Activated naive CD4-positive, alpha-beta T cell treated with anti-CD3 and anti-CD28 coated beads for 36 hours (primary cell): ENCODE results near the gene RNF213. TPM values are rescaled to one million over a fixed set of nuclear protein-coding genes. Genes with fewer than 3 reads are reported as not detected.
A peak's percentile ranks its signal among the peaks of the same experiment; 100 is the strongest.
"Not testable (repeated sequence)": the region's sequence is repeated elsewhere in the genome, so short reads cannot be mapped to it uniquely, and the experiment has no call there.

Experiments
- CTCF ChIA-PET: fragments of 350-600 bp; sonication (Branson Sonifier 250); formaldehyde crosslinking; loops from one replicate; lab custom pipeline; 2021; ENCODE audit warnings: antibody characterized with exemption; lab: Charles Lee
- DNase-seq: peaks from one replicate; pipeline ENCODE4 v3.0.0-alpha.2; 2020
- H3K27ac Mint-ChIP-seq: one replicate; pipeline ENCODE4 v1.8.0; 2021; ENCODE audit warnings: mild to moderate bottlenecking, mixed read lengths
- H3K27me3 Mint-ChIP-seq: one replicate; pipeline ENCODE4 v1.8.0; 2021; ENCODE audit warnings: low read depth, mixed read lengths
- H3K36me3 Mint-ChIP-seq: one replicate; pipeline ENCODE4 v1.8.0; 2021; ENCODE audit warnings: low read depth, mixed read lengths
- H3K4me1 Mint-ChIP-seq: one replicate; pipeline ENCODE4 v1.8.0; 2021; ENCODE audit warnings: low read depth, mixed read lengths
- H3K4me3 Mint-ChIP-seq: one replicate; pipeline ENCODE4 v1.8.0; 2021; ENCODE audit warnings: mild to moderate bottlenecking, moderate library complexity, mixed read lengths
- H3K9me3 Mint-ChIP-seq: one replicate; pipeline ENCODE4 v1.8.0; 2021; ENCODE audit warnings: mixed read lengths
- intact Hi-C: fragments of 100-400 bp; cut with micrococcal nuclease; formaldehyde crosslinking; loops from one replicate; pipeline ENCODE4 v1.15.1; 2023
- total RNA-seq, 2 experiments: library from RNA; stranded (reverse); gene quantifications; one replicate each; pipeline ENCODE4 v1.2.3, GENCODE V29; 2021

The RNF213 gene
- total RNA-seq, 2 experiments from 2014 or later: 234 to 250 TPM

DNA sequence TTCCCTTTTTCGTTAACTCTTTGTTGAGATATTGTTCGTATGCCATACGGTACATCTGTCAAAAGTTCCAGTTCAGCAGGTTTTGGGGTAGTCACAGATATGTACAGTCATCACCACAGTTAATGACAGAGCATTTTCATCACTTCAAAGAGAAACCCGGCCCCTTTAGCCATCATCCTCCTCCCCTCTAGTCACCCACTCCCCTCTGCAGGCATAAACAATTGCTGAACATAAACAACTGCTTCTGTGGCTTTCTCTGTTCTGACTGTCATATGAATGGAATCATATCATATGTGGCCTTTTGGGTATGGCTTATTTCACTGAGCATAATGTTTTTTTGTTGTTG is 59.3 kb downstream of the RNF213 start:
- no peak for DNase-seq
- Mint-ChIP-seq H3K27ac (no peak overlapping the region), H3K27me3 (no peaks in the 10 kb centered on the region), H3K9me3 (peaks cover 2% of the 10 kb centered on the region), H3K4me3 (no peak overlapping the region), H3K36me3 (peaks cover 69% of the 10 kb centered on the region), H3K4me1 (no peaks in the 10 kb centered on the region)
- CTCF ChIA-PET: no interaction called here
- intact Hi-C loops: no loop called here

DNA sequence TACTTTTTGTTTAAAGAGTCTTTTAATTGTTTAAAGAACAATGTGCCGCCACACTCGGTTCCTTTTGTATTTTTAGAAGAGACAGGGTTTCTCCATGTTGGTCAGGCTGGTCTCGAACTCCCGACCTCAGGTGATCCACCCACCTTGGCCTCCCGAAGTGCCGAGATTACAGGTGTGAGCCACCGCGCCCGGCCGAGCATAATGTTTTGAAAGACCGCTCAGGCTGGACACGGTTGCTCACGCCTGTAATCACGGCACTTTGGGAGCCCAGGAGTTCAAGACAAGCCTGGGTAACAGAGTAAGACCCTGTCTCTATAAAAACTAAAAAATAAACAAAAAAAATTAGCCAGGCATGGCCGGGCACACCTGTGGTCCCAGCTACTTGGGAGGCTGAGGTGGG is 59.8 kb downstream of the RNF213 start:
- Mint-ChIP-seq H3K27me3 (no peaks in the 10 kb centered on the region), H3K4me3 (no peak overlapping the region), H3K27ac (no peak overlapping the region), H3K9me3 (peaks cover 2% of the 10 kb centered on the region), H3K4me1 (no peaks in the 10 kb centered on the region), H3K36me3 (peaks cover 72% of the 10 kb centered on the region)
- no peak for DNase-seq
- CTCF ChIA-PET: no interaction called here
- intact Hi-C loops: no loop called here

DNA sequence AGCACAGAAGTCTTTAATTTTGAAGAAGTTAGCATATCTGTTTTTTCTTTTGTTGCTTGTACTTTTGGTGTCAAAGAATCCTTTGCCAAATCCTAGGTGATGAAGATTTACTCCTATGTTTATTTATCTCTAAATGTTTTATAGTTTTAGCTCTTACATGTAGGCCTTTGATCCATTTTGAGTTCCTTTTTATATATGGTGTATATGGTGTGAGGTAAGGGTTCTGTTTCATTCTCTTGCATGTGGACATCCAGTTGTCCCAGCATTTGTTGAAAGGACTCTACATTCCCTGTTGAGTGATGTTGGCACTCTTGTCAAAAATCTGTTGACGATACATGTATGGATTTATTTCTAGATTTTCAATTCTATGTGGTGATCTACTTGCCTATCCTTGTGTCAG is 62.2 kb downstream of the RNF213 start:
- H3K36me3 Mint-ChIP-seq: peaks cover 66% of the 10 kb centered on the region
- no peaks in the 10 kb centered on the region for H3K27me3 Mint-ChIP-seq
- intact Hi-C loops: no loop called here
- CTCF ChIA-PET: no interaction called here
- no peak overlapping the region for H3K4me3 Mint-ChIP-seq
- no peaks in the 10 kb centered on the region for H3K4me1 Mint-ChIP-seq
- DNase-seq: no peak
- peak overlapping the region; percentile 55 for H3K27ac Mint-ChIP-seq
- H3K9me3 Mint-ChIP-seq: peaks cover 2% of the 10 kb centered on the region

DNA sequence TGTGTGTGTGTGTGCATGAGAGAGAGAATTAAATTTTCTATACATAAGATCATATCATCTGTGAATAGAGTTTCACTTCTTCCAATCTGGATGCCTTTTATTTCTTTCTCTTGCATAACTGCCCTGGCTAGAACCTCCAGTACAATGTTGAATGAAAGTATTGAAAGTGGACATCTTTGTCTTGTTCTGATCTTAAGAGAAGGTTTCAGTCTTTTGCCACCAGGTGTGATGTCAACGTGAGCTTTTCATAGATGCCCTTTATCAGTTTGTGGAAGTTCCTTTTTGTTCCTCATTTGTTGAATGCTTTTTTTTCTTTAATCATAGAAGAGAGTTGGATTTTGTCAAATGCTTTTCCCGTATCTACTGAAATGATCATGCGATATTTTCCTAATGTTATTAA is 63.3 kb downstream of the RNF213 start:
- peaks cover 5% of the 10 kb centered on the region for H3K4me1 Mint-ChIP-seq
- peaks cover 2% of the 10 kb centered on the region for H3K9me3 Mint-ChIP-seq
- H3K36me3 Mint-ChIP-seq: peaks cover 71% of the 10 kb centered on the region
- no peak overlapping the region for H3K4me3 Mint-ChIP-seq
- H3K27ac Mint-ChIP-seq: no peak overlapping the region
- no peak for DNase-seq
- intact Hi-C loops: no loop called here
- CTCF ChIA-PET: no interaction called here
- H3K27me3 Mint-ChIP-seq: no peaks in the 10 kb centered on the region

DNA sequence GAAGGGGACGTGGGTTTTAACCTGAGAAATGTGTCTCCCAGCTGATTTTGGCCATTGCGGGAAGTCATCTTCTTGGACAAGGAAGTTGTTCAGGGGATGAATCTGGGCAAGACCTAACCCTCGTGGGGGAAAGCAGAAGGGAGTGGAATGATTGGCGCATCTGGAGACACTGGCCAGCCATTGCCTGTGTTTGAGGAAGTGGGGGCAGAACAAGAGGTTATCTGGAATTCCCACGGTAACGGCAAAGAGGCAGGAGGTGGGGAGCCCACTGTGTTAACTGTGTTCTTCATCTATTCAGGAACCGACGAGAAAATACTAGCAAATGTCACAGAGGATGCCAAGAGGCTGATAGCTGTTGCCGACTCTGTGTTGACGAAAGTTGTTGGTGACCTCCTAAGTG is 66.9 kb downstream of the RNF213 start:
- Mint-ChIP-seq H3K27ac (peak overlapping the region; percentile 62), H3K27me3 (no peaks in the 10 kb centered on the region), H3K4me3 (no peak overlapping the region), H3K4me1 (peaks cover 5% of the 10 kb centered on the region), H3K9me3 (no peaks in the 10 kb centered on the region), H3K36me3 (peaks cover 71% of the 10 kb centered on the region)
- DNase-seq: no peak
- intact Hi-C loops: no loop called here
- CTCF ChIA-PET: no interaction called here

DNA sequence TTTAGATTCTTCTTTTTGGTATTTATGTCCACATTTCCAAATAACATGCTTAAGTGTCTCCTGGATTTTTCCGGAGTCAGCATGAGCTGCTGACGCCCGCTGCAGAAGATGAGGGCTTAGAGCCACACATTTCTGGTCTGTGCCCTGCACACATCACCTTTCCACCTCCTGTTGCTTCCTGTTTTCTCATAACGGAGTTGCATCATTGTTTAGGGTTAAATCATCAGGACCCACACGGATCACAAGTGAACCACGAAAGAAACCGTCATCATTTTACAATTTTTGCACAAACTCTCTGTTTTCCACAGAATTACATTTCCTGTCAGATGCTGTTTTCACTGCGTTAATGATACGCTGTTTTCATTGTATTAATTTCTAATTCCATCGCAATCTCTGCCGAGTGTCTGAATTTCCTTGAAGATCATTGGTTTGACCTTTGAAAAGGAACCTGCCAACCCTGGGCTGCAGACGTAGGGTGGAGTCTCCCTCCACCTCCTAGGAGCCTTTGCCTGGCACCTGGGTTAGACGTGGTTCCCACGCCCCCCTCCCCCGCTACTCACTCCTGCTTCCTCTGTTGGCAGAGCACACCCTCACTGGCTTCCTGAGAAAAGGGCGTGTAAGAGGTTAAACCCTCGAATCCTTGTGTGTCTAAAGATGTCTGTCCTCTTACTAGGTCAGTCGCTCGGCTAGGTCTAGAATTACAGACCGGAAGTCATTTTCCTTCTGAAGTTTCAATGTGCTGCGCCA is 68.2 kb downstream of the RNF213 start:
- peaks cover 5% of the 10 kb centered on the region for H3K4me1 Mint-ChIP-seq
- DNase-seq: no peak

DNA sequence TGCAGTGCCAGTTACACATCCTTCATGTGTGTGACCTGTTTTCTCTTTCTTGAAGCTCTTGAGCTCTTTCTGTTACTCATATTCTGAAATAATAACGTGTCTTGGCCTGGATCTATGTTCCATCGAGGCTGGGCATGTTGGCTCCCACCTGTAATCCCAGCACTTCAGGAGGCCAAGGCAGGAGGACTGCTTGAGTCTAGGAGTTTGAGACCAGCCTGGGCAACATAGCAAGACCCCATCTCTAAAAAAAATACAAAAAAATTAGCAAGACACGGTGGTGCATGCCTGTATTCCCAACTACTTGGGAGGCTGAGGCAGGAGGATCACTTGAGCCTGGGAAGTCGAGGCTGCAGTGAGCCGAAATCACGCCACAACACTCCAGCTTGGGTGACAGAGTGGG is 68.8 kb downstream of the RNF213 start:
- H3K4me3 Mint-ChIP-seq, H3K9me3 Mint-ChIP-seq, intact Hi-C loops, H3K27me3 Mint-ChIP-seq, DNase-seq, H3K4me1 Mint-ChIP-seq, CTCF ChIA-PET: not testable (repeated sequence)
- H3K36me3 Mint-ChIP-seq: peaks cover 69% of the 10 kb centered on the region
- peak overlapping the region; percentile 62 for H3K27ac Mint-ChIP-seq

More for the DNA sequence above, 68.2 kb downstream of the RNF213 start:
- no peaks in the 10 kb centered on the region for H3K9me3 Mint-ChIP-seq
- intact Hi-C loops: no loop called here
- H3K4me3 Mint-ChIP-seq: no peak overlapping the region
- peaks cover 65% of the 10 kb centered on the region for H3K36me3 Mint-ChIP-seq
- CTCF ChIA-PET: no interaction called here
- no peaks in the 10 kb centered on the region for H3K27me3 Mint-ChIP-seq
- peak overlapping the region; percentile 62 for H3K27ac Mint-ChIP-seq

DNA sequence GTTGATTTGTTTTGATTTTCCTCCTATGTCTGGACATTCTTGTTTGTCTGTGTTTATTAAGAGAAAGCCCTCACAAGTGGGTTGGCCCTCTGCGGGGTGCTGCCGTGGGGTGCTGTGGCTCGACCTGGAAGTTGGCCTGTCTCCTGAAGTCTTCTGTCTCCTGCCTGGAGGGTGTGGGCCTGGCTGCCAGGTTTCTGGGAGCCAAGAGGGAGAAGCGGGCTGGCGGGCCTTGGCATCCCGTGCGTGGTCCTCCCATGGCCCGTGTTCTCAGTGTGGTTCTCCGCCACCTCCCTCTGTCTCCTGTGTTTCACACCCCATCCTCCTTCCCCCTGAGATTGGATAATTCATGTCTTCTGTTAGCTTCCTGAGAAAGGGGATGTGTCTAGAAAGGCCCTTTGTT is 69.6 kb downstream of the RNF213 start:
- Mint-ChIP-seq H3K27ac (peak overlapping the region; percentile 50), H3K4me3 (no peak overlapping the region), H3K36me3 (peaks cover 67% of the 10 kb centered on the region)

DNA sequence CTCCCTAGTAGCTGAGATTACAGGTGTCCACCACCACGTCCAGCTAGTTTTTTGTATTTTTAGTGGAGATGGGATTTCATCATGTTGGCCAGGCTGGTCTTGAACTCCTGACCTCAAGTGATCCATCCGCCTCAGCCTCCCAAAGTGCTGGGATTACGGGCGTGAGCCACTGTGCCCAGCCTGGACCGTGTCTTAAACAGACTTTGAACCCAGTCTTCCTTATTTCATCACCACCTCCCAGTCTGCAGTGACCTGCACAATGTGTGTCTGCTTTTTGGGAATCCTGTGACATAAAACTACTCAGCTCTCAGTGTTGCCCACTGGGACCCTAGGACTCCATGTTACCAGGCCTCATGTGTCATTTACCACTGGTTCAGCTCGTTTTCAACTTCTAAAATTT is 70.3 kb downstream of the RNF213 start:
- H3K9me3 Mint-ChIP-seq, DNase-seq, H3K4me3 Mint-ChIP-seq, CTCF ChIA-PET, H3K27me3 Mint-ChIP-seq, H3K27ac Mint-ChIP-seq, H3K4me1 Mint-ChIP-seq, intact Hi-C loops: not testable (repeated sequence)
- peaks cover 69% of the 10 kb centered on the region for H3K36me3 Mint-ChIP-seq

More for the DNA sequence above, 69.6 kb downstream of the RNF213 start:
- DNase-seq: no peak
- CTCF ChIA-PET: no interaction called here
- peaks cover 5% of the 10 kb centered on the region for H3K4me1 Mint-ChIP-seq
- intact Hi-C loops: no loop called here
- H3K27me3 Mint-ChIP-seq: no peaks in the 10 kb centered on the region
- no peaks in the 10 kb centered on the region for H3K9me3 Mint-ChIP-seq

DNA sequence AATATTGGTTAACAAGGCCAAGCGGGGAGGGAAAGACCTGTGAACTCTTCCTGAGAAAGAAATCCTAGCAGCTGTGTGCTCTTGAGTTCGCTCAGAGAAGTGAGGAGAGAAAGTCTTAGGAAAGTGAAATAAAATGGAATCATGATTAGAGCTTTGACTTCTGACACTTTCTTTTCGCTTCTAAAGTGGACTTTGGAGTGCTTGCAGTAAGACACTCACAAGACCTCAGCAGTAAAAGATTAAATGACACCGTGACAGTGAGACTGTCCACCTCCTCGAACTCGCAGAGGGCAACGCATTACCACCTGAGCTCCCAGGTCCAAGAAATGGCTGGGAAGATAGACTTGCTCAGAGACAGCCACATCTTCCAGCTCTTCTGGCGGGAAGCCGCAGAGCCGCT is 71.2 kb downstream of the RNF213 start:
- H3K27me3 Mint-ChIP-seq: no peaks in the 10 kb centered on the region
- peaks cover 5% of the 10 kb centered on the region for H3K4me1 Mint-ChIP-seq
- peaks cover 70% of the 10 kb centered on the region for H3K36me3 Mint-ChIP-seq
- peak overlapping the region; percentile 5 for H3K27ac Mint-ChIP-seq
- H3K4me3 Mint-ChIP-seq: no peak overlapping the region
- DNase-seq: no peak
- H3K9me3 Mint-ChIP-seq: no peaks in the 10 kb centered on the region
- intact Hi-C loops: no loop called here
- CTCF ChIA-PET: no interaction called here

DNA sequence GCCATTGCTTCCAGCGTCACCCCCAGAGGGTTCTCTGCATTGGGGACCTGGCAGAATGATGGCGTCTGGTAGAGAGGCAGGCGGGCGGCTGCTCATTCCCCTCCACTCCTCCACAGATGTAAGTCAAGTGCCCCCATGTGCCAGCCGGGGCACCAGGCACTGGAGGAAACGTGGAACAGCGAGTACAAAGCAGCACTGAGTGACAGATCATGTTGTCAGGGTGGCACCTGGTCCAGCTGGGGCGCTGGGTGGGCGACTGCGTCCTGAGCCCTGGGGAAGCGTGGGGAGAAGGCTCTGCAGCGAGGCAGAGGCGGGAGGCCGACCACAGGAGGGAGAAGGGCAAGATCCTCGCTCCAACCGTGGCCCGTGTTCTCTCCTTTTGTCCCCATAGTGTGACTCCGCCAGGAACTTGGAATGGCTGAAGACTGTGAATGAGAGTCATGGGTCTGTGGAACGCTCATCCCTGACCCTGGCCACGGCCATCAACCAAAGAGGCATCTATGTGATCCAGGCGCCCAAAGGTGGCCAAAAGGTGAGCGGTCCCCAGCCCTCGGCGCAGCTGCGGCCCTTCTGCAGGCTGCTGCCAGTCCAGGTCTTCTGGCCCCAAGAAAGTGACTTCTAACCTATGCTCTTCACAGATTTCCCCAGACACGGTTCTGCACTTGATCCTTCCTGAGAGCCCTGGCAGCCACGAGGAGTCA is 76.7 kb downstream of the RNF213 start:
- no peak overlapping the region for H3K27ac Mint-ChIP-seq
- intact Hi-C loops: no loop called here
- DNase-seq: no peak
- H3K9me3 Mint-ChIP-seq: no peaks in the 10 kb centered on the region
- no peaks in the 10 kb centered on the region for H3K4me1 Mint-ChIP-seq
- peaks cover 54% of the 10 kb centered on the region for H3K36me3 Mint-ChIP-seq
- CTCF ChIA-PET: no interaction called here
- H3K4me3 Mint-ChIP-seq: no peak overlapping the region
- no peaks in the 10 kb centered on the region for H3K27me3 Mint-ChIP-seq

DNA sequence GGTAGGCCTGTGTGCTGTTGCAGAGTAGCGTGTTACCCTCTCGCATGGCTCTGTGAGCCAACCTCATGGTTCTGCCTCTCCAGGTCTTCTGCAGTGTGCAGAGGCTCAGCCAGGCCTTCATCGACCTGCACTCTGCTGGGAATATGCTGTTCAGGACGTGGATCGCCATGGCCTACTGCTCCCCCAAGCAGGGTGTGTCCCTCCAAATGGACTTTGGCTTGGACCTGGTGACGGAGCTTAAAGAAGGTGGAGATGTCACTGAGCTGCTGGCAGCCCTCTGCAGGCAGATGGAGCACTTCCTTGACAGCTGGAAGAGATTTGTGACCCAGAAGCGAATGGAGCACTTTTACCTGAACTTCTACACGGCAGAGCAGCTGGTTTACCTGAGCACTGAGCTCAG is 78.5 kb downstream of the RNF213 start:
- Mint-ChIP-seq H3K27ac (no peak overlapping the region), H3K36me3 (peaks cover 57% of the 10 kb centered on the region), H3K27me3 (no peaks in the 10 kb centered on the region), H3K4me1 (no peaks in the 10 kb centered on the region), H3K9me3 (no peaks in the 10 kb centered on the region), H3K4me3 (no peak overlapping the region)
- no peak for DNase-seq
- intact Hi-C loops: no loop called here
- CTCF ChIA-PET: no interaction called here
